HAP-1 (cell line): Measurements from ENCODE around the gene IL4I1.

Source experiments
- DNase-seq, 2 experiments: peaks; one replicate each; pipeline ENCODE4 v3.0.0-alpha.2; 2016 to 2020; ENCODE audit warnings: low spot score in 2 of 2
- H3K27me3 ChIP-seq: fragments of 250-450 bp; sonication (Bioruptor Pico); 2 replicates; pipeline ENCODE4 v1.5.1; 2020; ENCODE audit warnings: low read depth, mild to moderate bottlenecking, moderate library complexity
- H3K36me3 ChIP-seq: fragments of 250-450 bp; sonication (Bioruptor Pico); replicated peaks from 2 replicates; pipeline ENCODE4 v1.5.1; 2020; ENCODE audit warnings: mild to moderate bottlenecking
- H3K4me1 ChIP-seq: fragments of 250-450 bp; sonication (Bioruptor Pico); 2 replicates; pipeline ENCODE4 v1.5.1; 2020; ENCODE audit warnings: mild to moderate bottlenecking
- H3K4me3 ChIP-seq: fragments of 250-450 bp; sonication (Bioruptor Pico); 2 replicates; pipeline ENCODE4 v1.5.1; 2020; ENCODE audit warnings: mild to moderate bottlenecking, moderate library complexity
- H3K9me3 ChIP-seq: fragments of 250-450 bp; sonication (Bioruptor Pico); 2 replicates; pipeline ENCODE4 v1.5.1; 2020; ENCODE audit warnings: mild to moderate bottlenecking, moderate library complexity
- in situ Hi-C: fragments of 300-500 bp; cut with MboI; formaldehyde crosslinking; loops from 3 replicates; pipeline ENCODE4 v1.14.3; 2020; ENCODE audit warnings: low sequenced_read_pairs, inconsistent platforms, mixed read lengths

Gene IL4I1

DNA sequence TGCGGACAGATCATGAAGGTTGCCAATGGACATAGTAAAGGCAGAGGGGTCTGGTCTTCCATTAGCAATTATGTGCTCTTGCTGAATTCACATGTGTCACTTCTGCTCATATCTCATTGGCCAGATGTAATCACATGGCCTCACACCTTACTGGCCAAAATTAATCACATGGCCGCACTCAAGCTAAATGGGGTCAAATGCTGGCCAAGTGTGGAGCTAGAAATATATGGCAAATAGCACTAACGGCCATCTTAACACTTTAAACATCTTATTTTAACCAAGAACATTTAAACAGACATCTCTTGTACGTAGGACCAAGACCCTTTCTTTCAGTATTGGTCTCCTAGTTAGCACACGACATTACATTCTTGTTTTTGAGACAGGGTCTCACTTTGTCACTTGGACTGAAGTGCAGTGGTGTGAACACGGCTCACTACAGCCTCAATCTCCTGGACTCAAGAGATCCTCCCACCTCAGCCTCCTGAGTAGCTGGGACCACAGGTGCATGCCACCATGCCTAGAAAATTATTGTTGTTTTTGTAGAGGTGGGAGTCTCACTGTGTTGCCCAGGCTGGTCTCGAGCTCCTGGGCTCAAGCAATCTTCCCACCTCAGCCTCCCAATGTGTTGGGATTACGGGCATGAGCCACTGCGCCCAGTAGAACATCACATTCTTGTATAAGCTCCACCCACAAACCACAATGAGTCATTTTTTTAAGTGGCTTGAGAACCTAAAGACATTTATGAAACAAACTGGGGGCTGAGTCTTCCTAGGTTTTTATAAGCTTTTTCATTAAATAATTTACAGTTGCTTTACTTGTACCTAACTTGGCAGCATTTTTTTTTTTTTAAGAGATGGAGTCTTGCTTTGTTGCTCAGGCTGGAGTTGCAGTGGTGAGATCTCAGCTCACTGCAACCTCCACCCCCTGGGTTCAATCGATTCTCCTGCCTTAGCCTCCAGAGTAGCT, 48.7 kb downstream of the IL4I1 start:
- Histone ChIP-seq H3K4me3 (no peak overlapping the region), H3K9me3 (0 out of 2 replicates have a peak, but pooled peaks cover 4% of the 10 kb centered on the region), H3K36me3 (peaks cover 6% of the 10 kb centered on the region; the same call in 1 of the 2 replicates), H3K4me1 (peaks cover 10% of the 10 kb centered on the region), H3K27me3 (no peaks in the 10 kb centered on the region)
- peak in 1 of 2 experiments; percentile 36 for DNase-seq
- in situ Hi-C loops = no loop called here

GRCh38 chr19:49846408-49846807, 50.3 kb downstream of the IL4I1 start:
- no peaks in the 10 kb centered on the region; the same call in none of the 2 replicates for H3K4me1 ChIP-seq
- in situ Hi-C loops = no loop called here
- DNase-seq = no peak
- no peaks in the 10 kb centered on the region; the same call in 1 of the 2 replicates for H3K36me3 ChIP-seq
- H3K4me3 ChIP-seq = no peak overlapping the region
- no peaks in the 10 kb centered on the region for H3K27me3 ChIP-seq
- H3K9me3 ChIP-seq = 0 out of 2 replicates have a peak, but pooled peaks cover 4% of the 10 kb centered on the region

DNA sequence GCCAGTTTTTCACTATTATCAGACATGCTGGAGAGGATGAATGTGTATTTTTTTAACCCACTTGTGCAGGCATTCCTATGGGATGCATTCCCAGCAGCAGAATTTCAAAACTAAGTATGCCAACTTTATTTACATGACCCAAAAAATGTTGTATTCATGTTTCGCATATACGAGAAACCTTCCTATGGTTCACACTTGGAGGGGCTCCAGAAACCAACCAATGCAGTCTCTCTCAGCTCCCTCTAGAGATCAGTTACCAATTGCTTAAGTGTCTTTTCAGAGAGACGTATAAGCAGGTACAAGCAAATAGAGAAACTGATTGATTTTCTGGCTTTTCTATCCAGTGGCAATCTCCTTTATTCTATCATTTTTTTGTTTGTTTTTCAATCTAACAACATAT, 51.3 kb downstream of the IL4I1 start:
- no peaks in the 10 kb centered on the region; the same call in none of the 2 replicates for H3K36me3 ChIP-seq
- H3K27me3 ChIP-seq = no peaks in the 10 kb centered on the region
- in situ Hi-C loops = no loop called here
- no peak for DNase-seq
- no peak overlapping the region for H3K4me3 ChIP-seq
- no peaks in the 10 kb centered on the region; the same call in none of the 2 replicates for H3K4me1 ChIP-seq
- 0 out of 2 replicates have a peak, but pooled peaks cover 4% of the 10 kb centered on the region for H3K9me3 ChIP-seq

- H3K9me3 ChIP-seq = 0 out of 2 replicates have a peak, but pooled peaks cover 4% of the 10 kb centered on the region
- H3K4me3 ChIP-seq = no peak overlapping the region
- in situ Hi-C loops = no loop called here
- DNase-seq = no peak
- no peaks in the 10 kb centered on the region for H3K27me3 ChIP-seq
- H3K4me1 ChIP-seq = no peaks in the 10 kb centered on the region; the same call in 1 of the 2 replicates
- peaks cover 7% of the 10 kb centered on the region for H3K36me3 ChIP-seq
Measured at GRCh38 chr19:49844138-49845095, 52.3 kb downstream of the IL4I1 start.

GRCh38 chr19:49843265-49843664, 53.4 kb downstream of the IL4I1 start:
- Histone ChIP-seq H3K4me3 (no peak overlapping the region), H3K9me3 (no peaks in the 10 kb centered on the region), H3K4me1 (no peaks in the 10 kb centered on the region; the same call in 1 of the 2 replicates), H3K27me3 (no peaks in the 10 kb centered on the region), H3K36me3 (peaks cover 15% of the 10 kb centered on the region)
- DNase-seq = no peak
- in situ Hi-C loops = no loop called here

DNA sequence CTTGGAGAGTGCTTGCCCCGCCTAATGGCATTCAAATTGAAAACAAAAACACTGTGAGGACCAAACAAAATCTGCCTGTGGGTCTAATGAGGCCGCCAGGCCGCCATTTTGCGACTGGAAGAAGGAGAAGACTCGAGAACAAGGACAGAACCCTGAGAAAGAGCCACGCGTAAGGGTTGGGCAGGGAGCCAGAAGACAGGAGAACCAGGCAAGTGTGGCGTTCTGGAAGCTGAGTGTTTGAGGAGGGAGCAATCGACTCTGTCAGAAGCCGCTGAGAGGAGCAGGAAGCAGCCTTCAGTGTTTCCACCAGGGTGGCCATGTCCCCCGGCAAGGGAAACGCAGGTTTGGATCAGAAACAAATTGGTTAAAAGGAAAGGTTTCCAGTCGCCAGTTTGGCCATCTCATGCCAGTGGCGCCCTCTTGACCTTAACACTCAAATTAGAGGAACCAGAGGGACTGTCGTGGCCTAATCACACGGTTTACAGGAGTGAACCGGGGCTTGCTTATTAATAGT, 55.9 kb downstream of the IL4I1 start:
- H3K9me3 ChIP-seq = no peaks in the 10 kb centered on the region
- H3K36me3 ChIP-seq = peaks cover 36% of the 10 kb centered on the region
- H3K27me3 ChIP-seq = no peaks in the 10 kb centered on the region
- H3K4me1 ChIP-seq = no peaks in the 10 kb centered on the region
- no peak for DNase-seq
- in situ Hi-C loops = no loop called here
- no peak overlapping the region for H3K4me3 ChIP-seq

DNA sequence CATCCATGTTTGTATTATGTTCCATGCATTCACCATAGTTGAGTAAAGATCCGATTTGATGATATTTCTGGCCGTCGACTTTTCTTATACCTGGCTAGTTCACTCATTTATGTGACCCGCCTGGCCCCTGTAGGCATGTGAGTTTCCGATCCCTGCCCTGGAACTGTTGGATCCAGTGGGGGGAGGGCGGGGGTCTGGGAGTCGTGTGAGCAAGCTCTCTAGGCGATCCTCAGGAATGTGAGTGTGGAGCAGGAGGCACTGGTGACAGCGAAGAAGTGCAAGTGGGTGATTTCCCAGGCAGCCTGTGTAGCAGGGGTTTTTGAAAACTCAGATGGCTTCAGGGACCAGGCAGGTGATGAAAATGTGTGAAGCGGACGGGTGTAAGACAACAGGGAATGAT, 56.4 kb downstream of the IL4I1 start:
- H3K9me3 ChIP-seq = no peaks in the 10 kb centered on the region
- H3K27me3 ChIP-seq = no peaks in the 10 kb centered on the region
- no peak for DNase-seq
- in situ Hi-C loops = no loop called here
- no peaks in the 10 kb centered on the region for H3K4me1 ChIP-seq
- no peak overlapping the region for H3K4me3 ChIP-seq
- peaks cover 37% of the 10 kb centered on the region for H3K36me3 ChIP-seq

DNA sequence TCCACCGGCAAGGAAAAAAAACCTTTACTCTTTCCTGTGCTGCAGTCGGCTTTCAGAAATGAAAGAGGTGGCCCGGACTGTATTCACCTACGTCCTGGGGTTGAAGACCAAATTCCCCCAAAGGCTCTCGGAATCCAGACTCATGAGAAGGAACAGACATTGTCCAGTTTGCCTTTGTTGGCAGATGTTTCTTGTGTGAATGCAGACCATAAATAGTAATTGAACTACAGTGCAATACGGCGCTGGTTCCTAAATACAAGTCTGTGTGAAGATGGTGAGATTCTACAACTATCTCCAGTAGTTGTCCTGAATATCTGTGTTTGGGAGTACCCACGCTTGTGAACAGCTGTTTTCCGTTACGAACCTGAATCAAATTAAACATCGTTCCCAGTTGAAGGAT, 57.0 kb downstream of the IL4I1 start:
- H3K9me3 ChIP-seq = no peaks in the 10 kb centered on the region
- H3K4me3 ChIP-seq = no peak overlapping the region
- in situ Hi-C loops = no loop called here
- H3K36me3 ChIP-seq = peaks cover 41% of the 10 kb centered on the region
- H3K27me3 ChIP-seq = no peaks in the 10 kb centered on the region
- no peak for DNase-seq
- H3K4me1 ChIP-seq = no peaks in the 10 kb centered on the region
